ENCODE data around the gene C1orf198.

The C1orf198 gene

DNA sequence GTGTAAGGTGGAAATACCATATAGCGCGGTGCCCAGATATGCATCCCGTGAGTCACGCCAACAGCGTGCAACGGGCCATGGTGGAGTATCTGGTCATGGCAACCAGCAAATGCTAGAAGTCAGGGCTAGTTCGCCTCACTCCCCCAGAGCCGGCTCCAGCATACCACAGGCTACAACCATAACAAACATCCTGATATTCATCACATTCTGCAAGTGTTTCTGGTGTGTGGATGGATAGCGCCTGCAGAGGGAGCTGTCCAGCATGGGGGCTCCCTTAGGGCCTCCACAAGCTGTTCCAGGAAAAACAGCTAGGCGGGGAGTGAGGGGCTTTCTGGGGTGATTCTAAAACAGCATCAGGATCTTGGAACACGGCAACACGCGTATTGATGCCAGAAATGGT, 6.8 kb downstream of the C1orf198 start:
- Histone ChIP-seq H3K4me1 (ENCODE audit: control insufficient read depth, insufficient read depth, low read length) (peaks cover 7% of the 10 kb centered on the region), H3K4me3 (ENCODE audit: low read length) (no peak overlapping the region), H3K9me3 (ENCODE audit: control insufficient read depth, insufficient read depth, low read length) (no peaks in the 10 kb centered on the region), H3K27me3 (ENCODE audit: control insufficient read depth, insufficient read depth, low read length) (no peaks in the 10 kb centered on the region), H3K27ac (ENCODE audit: low read length) (no peak overlapping the region), H3K36me3 (ENCODE audit: control insufficient read depth, insufficient read depth, low read length) (no peaks in the 10 kb centered on the region)
- no CpG with 5 or more reads among the region's 13 CpGs for WGBS (ENCODE audit: insufficient coverage, insufficient read length)
- DNase-seq (ENCODE audit: low read depth, low spot score): no peak

- DNase-seq (ENCODE audit: low read depth, low spot score): no peak
- Histone ChIP-seq H3K27me3 (ENCODE audit: control insufficient read depth, insufficient read depth, low read length) (no peaks in the 10 kb centered on the region), H3K4me1 (ENCODE audit: control insufficient read depth, insufficient read depth, low read length) (peaks cover 7% of the 10 kb centered on the region), H3K4me3 (ENCODE audit: low read length) (no peak overlapping the region), H3K27ac (ENCODE audit: low read length) (no peak overlapping the region), H3K36me3 (ENCODE audit: control insufficient read depth, insufficient read depth, low read length) (no peaks in the 10 kb centered on the region), H3K9me3 (ENCODE audit: control insufficient read depth, insufficient read depth, low read length) (no peaks in the 10 kb centered on the region)
- no CpG with 5 or more reads among the region's 9 CpGs for whole genome bisulfite sequencing (ENCODE audit: insufficient coverage, insufficient read length)
Observed at GRCh38 chr1:230860617-230861384, 7.5 kb downstream of the C1orf198 start.

DNA sequence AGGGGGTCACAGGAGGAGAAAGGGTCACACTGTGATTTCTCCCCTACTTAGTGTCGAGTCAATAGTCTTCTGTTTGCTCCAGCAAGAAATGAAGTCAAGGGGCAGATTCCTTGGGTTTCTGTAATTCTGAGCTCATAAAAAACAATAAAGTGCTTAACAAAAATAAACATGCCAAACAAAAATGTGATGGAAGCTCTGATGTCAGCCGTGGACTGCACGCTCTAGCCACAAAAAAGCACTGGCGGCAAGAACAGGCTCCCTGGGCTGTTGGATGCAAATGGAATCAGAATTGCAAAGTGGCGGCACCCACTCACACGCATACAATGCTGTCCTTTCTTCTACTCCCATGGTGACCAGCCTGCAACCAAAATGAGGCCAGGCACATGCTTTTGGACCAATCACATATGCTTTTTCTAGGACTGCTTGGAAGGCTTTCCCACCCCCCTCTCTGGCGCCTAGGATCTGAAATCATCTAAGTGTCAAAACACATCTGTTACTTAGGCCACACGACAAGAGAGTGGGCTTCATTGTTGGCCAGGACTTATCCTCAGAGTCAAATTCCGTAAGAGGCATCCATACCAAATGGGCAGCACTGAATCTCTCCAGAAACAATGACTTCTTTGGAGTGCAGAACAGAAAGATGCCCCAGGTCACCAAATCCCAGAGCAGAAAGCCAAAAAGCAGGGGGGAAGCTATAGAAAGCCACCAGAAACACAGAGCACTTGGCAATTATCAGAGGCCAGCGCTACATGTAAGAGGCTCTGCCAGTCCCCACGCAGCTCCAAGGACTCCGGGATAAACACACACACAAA, 9.2 kb downstream of the C1orf198 start:
- no peak overlapping the region for H3K4me3 ChIP-seq (ENCODE audit: low read length)
- DNase-seq (ENCODE audit: low read depth, low spot score): no peak
- no CpG with 5 or more reads among the region's 12 CpGs for WGBS (ENCODE audit: insufficient coverage, insufficient read length)
- no peaks in the 10 kb centered on the region for H3K36me3 ChIP-seq (ENCODE audit: control insufficient read depth, insufficient read depth, low read length)
- peaks cover 7% of the 10 kb centered on the region for H3K4me1 ChIP-seq (ENCODE audit: control insufficient read depth, insufficient read depth, low read length)
- H3K27ac ChIP-seq (ENCODE audit: low read length): no peak overlapping the region
- H3K9me3 ChIP-seq (ENCODE audit: control insufficient read depth, insufficient read depth, low read length): no peaks in the 10 kb centered on the region
- no peaks in the 10 kb centered on the region for H3K27me3 ChIP-seq (ENCODE audit: control insufficient read depth, insufficient read depth, low read length)

DNA sequence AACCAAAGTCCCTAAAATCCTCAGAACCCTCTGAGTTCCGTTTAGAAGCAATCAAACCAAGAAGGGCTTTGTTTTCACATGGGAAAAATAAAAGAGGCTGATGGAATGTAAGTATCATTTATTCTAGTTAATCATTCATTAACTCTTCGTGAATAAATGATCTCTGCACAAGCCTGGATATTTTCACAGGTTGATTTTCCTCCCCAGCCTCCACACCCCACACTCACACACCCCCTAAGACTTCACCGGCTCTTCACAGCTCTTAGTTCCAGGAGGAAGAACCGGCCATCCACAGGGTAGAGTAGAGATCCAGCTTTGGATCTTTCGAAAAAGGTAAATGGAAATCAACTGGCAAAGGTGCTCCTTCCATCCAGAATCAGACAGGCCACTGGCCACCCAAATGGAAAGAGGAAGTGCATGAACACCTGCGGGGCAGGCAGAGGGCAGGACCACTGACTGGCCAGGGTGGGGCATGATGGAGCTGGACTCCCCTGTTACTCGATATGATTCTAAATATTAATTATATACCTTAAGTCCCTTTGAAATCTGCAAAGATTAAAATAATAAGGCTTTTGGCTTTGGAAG, 10.0 kb downstream of the C1orf198 start:
- WGBS (ENCODE audit: insufficient coverage, insufficient read length): no CpG with 5 or more reads among the region's 7 CpGs

GRCh38 chr1:230857822-230858221, 10.5 kb downstream of the C1orf198 start:
- no peaks in the 10 kb centered on the region for H3K36me3 ChIP-seq (ENCODE audit: control insufficient read depth, insufficient read depth, low read length)
- no CpG with 5 or more reads among the region's 1 CpG for WGBS (ENCODE audit: insufficient coverage, insufficient read length)
- no peaks in the 10 kb centered on the region for H3K9me3 ChIP-seq (ENCODE audit: control insufficient read depth, insufficient read depth, low read length)
- H3K4me3 ChIP-seq (ENCODE audit: low read length): no peak overlapping the region
- no peak for DNase-seq (ENCODE audit: low read depth, low spot score)
- H3K27ac ChIP-seq (ENCODE audit: low read length): no peak overlapping the region
- no peaks in the 10 kb centered on the region for H3K27me3 ChIP-seq (ENCODE audit: control insufficient read depth, insufficient read depth, low read length)
- H3K4me1 ChIP-seq (ENCODE audit: control insufficient read depth, insufficient read depth, low read length): peaks cover 5% of the 10 kb centered on the region

More for the DNA sequence above, 10.0 kb downstream of the C1orf198 start:
- DNase-seq (ENCODE audit: low read depth, low spot score): no peak
- Histone ChIP-seq H3K36me3 (ENCODE audit: control insufficient read depth, insufficient read depth, low read length) (no peaks in the 10 kb centered on the region), H3K9me3 (ENCODE audit: control insufficient read depth, insufficient read depth, low read length) (no peaks in the 10 kb centered on the region), H3K4me3 (ENCODE audit: low read length) (no peak overlapping the region), H3K4me1 (ENCODE audit: control insufficient read depth, insufficient read depth, low read length) (peaks cover 5% of the 10 kb centered on the region), H3K27me3 (ENCODE audit: control insufficient read depth, insufficient read depth, low read length) (no peaks in the 10 kb centered on the region), H3K27ac (ENCODE audit: low read length) (no peak overlapping the region)

- WGBS (ENCODE audit: insufficient coverage, insufficient read length): no CpG with 5 or more reads among the region's 13 CpGs
- H3K36me3 ChIP-seq (ENCODE audit: control insufficient read depth, insufficient read depth, low read length): no peaks in the 10 kb centered on the region
- no peak overlapping the region for H3K27ac ChIP-seq (ENCODE audit: low read length)
- DNase-seq (ENCODE audit: low read depth, low spot score): no peak
- H3K9me3 ChIP-seq (ENCODE audit: control insufficient read depth, insufficient read depth, low read length): no peaks in the 10 kb centered on the region
- peaks cover 5% of the 10 kb centered on the region for H3K4me1 ChIP-seq (ENCODE audit: control insufficient read depth, insufficient read depth, low read length)
- no peak overlapping the region for H3K4me3 ChIP-seq (ENCODE audit: low read length)
- H3K27me3 ChIP-seq (ENCODE audit: control insufficient read depth, insufficient read depth, low read length): no peaks in the 10 kb centered on the region
Observed at GRCh38 chr1:230857077-230857476, 11.2 kb downstream of the C1orf198 start.

GRCh38 chr1:230855886-230856285, 12.4 kb downstream of the C1orf198 start:
- Histone ChIP-seq H3K4me3 (ENCODE audit: low read length) (no peak overlapping the region), H3K27me3 (ENCODE audit: control insufficient read depth, insufficient read depth, low read length) (no peaks in the 10 kb centered on the region), H3K9me3 (ENCODE audit: control insufficient read depth, insufficient read depth, low read length) (no peaks in the 10 kb centered on the region), H3K36me3 (ENCODE audit: control insufficient read depth, insufficient read depth, low read length) (no peaks in the 10 kb centered on the region), H3K27ac (ENCODE audit: low read length) (no peak overlapping the region), H3K4me1 (ENCODE audit: control insufficient read depth, insufficient read depth, low read length) (peaks cover 7% of the 10 kb centered on the region)
- DNase-seq (ENCODE audit: low read depth, low spot score): no peak
- no CpG with 5 or more reads among the region's 4 CpGs for WGBS (ENCODE audit: insufficient coverage, insufficient read length)

- Histone ChIP-seq H3K4me1 (ENCODE audit: control insufficient read depth, insufficient read depth, low read length) (peaks cover 9% of the 10 kb centered on the region), H3K9me3 (ENCODE audit: control insufficient read depth, insufficient read depth, low read length) (no peaks in the 10 kb centered on the region), H3K4me3 (ENCODE audit: low read length) (no peak overlapping the region), H3K27ac (ENCODE audit: low read length) (no peak overlapping the region), H3K36me3 (ENCODE audit: control insufficient read depth, insufficient read depth, low read length) (no peaks in the 10 kb centered on the region), H3K27me3 (ENCODE audit: control insufficient read depth, insufficient read depth, low read length) (no peaks in the 10 kb centered on the region)
- WGBS (ENCODE audit: insufficient coverage, insufficient read length): no CpG with 5 or more reads among the region's 7 CpGs
- DNase-seq (ENCODE audit: low read depth, low spot score): no peak
Observed at GRCh38 chr1:230854423-230854822, 13.9 kb downstream of the C1orf198 start.

DNA sequence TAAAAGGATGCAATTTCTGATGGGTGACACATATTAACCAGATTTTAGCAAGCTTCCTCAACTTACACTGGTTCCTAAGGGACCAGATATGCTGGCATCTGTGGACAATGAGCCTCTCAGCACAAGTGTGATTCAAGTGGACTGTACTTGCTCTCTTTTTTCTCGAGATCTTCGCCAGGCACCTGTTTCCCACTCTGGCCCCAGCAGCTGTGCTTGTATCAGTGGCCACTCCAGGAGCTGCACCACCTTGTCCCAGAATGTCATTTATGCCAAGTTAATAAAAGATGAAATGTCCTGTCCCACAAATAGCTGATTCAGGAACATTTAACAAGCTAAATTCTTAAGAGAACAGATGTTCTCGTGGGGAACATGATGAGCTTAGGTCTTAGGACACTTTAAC, 14.6 kb downstream of the C1orf198 start:
- H3K4me3 ChIP-seq (ENCODE audit: low read length): no peak overlapping the region
- H3K9me3 ChIP-seq (ENCODE audit: control insufficient read depth, insufficient read depth, low read length): no peaks in the 10 kb centered on the region

DNA sequence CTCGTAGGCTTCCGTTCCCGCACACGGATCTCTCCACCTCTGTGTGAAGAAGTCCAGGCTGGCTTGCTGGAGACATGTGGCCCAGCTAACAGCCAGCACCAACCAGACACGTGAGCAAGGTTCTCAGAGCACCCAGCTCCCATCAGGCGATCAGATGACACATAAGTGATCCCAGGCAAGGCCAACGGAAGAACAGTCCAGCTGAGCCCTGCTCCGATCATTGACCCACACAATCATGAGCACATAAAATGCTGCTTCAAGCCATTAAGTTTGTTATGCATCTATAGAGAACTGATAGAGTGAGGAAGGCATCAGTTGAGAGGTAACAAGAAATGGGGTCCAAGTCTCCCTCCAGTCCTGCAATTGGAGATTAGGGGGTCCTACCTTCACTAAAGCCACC, 15.4 kb downstream of the C1orf198 start:
- Histone ChIP-seq H3K9me3 (ENCODE audit: control insufficient read depth, insufficient read depth, low read length) (no peaks in the 10 kb centered on the region), H3K4me1 (ENCODE audit: control insufficient read depth, insufficient read depth, low read length) (peaks cover 6% of the 10 kb centered on the region), H3K27me3 (ENCODE audit: control insufficient read depth, insufficient read depth, low read length) (no peaks in the 10 kb centered on the region), H3K27ac (ENCODE audit: low read length) (no peak overlapping the region), H3K36me3 (ENCODE audit: control insufficient read depth, insufficient read depth, low read length) (no peaks in the 10 kb centered on the region), H3K4me3 (ENCODE audit: low read length) (no peak overlapping the region)
- DNase-seq (ENCODE audit: low read depth, low spot score): no peak
- WGBS (ENCODE audit: insufficient coverage, insufficient read length): no CpG with 5 or more reads among the region's 8 CpGs

More for the DNA sequence above, 14.6 kb downstream of the C1orf198 start:
- Histone ChIP-seq H3K27ac (ENCODE audit: low read length) (no peak overlapping the region), H3K36me3 (ENCODE audit: control insufficient read depth, insufficient read depth, low read length) (no peaks in the 10 kb centered on the region), H3K4me1 (ENCODE audit: control insufficient read depth, insufficient read depth, low read length) (peaks cover 6% of the 10 kb centered on the region), H3K27me3 (ENCODE audit: control insufficient read depth, insufficient read depth, low read length) (no peaks in the 10 kb centered on the region)
- no peak for DNase-seq (ENCODE audit: low read depth, low spot score)
- WGBS (ENCODE audit: insufficient coverage, insufficient read length): no CpG with 5 or more reads among the region's 3 CpGs

All from iPS DF 6.9 (cell line).